ENCODE measurements around the gene NCKIPSD. TPM values are rescaled to one million over a fixed set of nuclear protein-coding genes. Genes with fewer than 3 reads are reported as not detected.
"Not testable (repeated sequence)": the region's sequence is repeated elsewhere in the genome, so short reads cannot be mapped to it uniquely, and the experiment has no call there.

NCKIPSD gene
- total RNA-seq, 4 donors from 2014 or later = 13.2 to 33.1 (median 19.4) TPM

DNA sequence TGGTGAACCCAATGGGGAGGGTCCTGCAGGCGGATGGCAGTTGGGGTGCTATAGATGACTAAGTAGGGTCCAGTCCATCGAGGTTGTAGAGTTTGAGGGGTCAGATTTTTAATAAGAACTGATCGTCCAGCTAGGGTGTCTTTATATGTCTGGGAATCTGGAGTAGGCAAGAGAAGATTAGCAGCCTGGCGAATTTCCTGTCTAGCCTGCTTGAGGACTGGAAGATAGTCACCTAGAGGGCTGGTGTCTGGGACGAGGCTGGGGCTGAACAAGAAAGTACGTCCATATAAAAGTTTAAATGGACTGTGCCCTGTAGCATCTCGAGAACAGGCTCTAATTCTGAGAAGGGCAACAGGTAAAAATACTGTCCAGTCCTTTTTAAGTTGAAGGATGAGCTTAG lies 38.0 kb upstream of the NCKIPSD start:
- no peak overlapping the region for H3K27ac ChIP-seq
- intact Hi-C loops (cut with DNase I; ENCODE audit: low total_unique reads) (no loop called here), in situ Hi-C loops (cut with MboI; ENCODE audit: low sequenced_read_pairs in 4 of 4) (no loop called here)
- TF ChIP-seq POLR2A (IDR thresholded peaks at IDR 0.05) = no peak
- TF ChIP-seq CTCF (IDR thresholded peaks at IDR 0.05 in 4 of 5, conservative IDR thresholded peaks at IDR 0.05 in 1 of 5) = no peak
- H3K36me3 ChIP-seq = no peaks in the 10 kb centered on the region
- no peak for ATAC-seq
- no peak overlapping the region for H3K4me3 ChIP-seq
- no peak for DNase-seq
- no peaks in the 10 kb centered on the region for H3K9me3 ChIP-seq
- H3K4me1 ChIP-seq = no peaks in the 10 kb centered on the region
- no peaks in the 10 kb centered on the region for H3K27me3 ChIP-seq

DNA sequence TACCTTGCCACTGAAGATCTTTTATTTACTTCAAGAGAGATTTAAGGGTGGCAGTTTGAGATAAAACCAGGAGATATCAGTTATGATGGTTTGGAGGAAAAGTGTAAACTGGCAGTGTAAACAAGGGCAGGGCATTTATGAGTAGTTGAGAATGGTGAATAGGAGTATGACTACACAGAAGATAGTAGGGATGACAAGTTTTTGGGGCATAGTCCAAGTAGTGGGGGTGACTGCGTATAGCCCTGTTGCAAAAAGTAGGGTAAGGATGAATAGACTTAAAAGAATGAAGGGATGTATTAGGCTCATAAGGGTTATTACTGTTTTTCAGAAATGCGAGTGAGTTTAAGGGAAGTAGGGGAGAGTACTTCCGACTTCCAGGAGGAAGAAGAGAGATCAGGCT lies 37.6 kb upstream of the NCKIPSD start:
- intact Hi-C loops (cut with DNase I; ENCODE audit: low total_unique reads); H3K36me3 ChIP-seq; DNase-seq; H3K4me3 ChIP-seq; H3K4me1 ChIP-seq; H3K27me3 ChIP-seq; H3K9me3 ChIP-seq; H3K27ac ChIP-seq; ATAC-seq; in situ Hi-C loops (cut with MboI; ENCODE audit: low sequenced_read_pairs in 4 of 4): not testable (repeated sequence)

DNA sequence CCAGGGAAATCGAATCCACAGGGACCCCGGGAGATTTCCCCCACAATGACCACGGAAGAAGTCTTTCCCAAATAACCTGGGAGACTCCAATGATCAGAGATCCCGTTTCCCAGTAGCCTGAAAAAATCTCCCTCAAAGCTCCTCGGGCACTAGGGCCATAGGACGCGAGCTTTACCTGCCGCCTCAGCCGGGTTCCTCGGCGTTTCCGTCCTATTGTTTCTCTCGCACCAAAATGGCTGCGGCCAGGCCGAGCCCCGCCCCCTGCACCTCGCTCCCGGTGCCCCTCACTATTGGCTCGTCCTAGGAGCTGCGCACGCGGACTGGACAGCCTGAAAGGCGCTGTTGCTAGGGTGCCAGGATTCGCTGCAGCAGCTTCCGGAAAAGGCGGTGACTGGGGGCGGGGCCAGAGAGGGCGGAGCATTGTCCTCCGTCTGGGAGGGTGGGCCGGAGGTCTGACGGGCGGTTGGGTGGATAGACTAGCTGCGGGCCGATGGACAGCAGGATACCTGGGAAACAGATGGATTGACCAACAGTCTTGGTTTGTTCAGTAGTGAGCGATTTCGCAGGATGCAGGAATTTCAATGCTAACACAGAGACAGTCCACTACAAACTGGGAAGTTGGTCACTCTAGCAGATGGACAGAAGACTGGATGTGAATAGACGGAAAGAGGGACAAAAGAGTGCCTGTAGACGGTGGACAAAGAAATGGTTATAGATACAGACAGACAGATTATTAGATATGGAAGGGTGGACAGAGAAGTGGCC lies 31.4 kb upstream of the NCKIPSD start, which contains the start of gene IP6K2:
Gene IP6K2 (minus strand): TSS at position 240 of the 765 bp plus-strand sequence. CDS start 21,930 bp downstream, outside the sequence.
- DNase-seq = peak; percentile 98
- Histone ChIP-seq H3K4me1 (peaks cover 20 to 33% of the 10 kb centered on the region in 2 donors), H3K27me3 (no peaks in the 10 kb centered on the region), H3K36me3 (peaks cover 0 to 16% of the 10 kb centered on the region in 2 donors), H3K4me3 (peak within 1 kb of the TSS; percentile 75 to 92 (median 80)), H3K9me3 (no peaks in the 10 kb centered on the region), H3K27ac (peak within 1 kb of the TSS; percentile 79 to 89 (median 83))
- peak; percentile 98 for ATAC-seq
- TF ChIP-seq POLR2A (IDR thresholded peaks at IDR 0.05) (peak; percentile 48 to 75), CTCF (IDR thresholded peaks at IDR 0.05 in 4 of 5, conservative IDR thresholded peaks at IDR 0.05 in 1 of 5) (no peak)
- intact Hi-C loops (cut with DNase I; ENCODE audit: low total_unique reads) (loop anchor here (2.0 kb wide), 1 partner anchor 32 kb away; the partner anchor contains the start of gene NCKIPSD), in situ Hi-C loops (cut with MboI; ENCODE audit: low sequenced_read_pairs in 4 of 4) (no loop called here)

- Histone ChIP-seq H3K27me3 (no peaks in the 10 kb centered on the region), H3K36me3 (peaks cover 0 to 20% of the 10 kb centered on the region in 2 donors), H3K9me3 (no peaks in the 10 kb centered on the region), H3K4me3 (peak overlapping the region; percentile 75 to 92 (median 80)), H3K4me1 (peaks cover 24 to 33% of the 10 kb centered on the region in 2 donors), H3K27ac (peak overlapping the region; percentile 79 to 89 (median 83))
- DNase-seq (no peak), ATAC-seq (peak; percentile 23 to 29)
- in situ Hi-C loops (cut with MboI; ENCODE audit: low sequenced_read_pairs in 4 of 4) (no loop called here), intact Hi-C loops (cut with DNase I; ENCODE audit: low total_unique reads) (loop anchor here (2.0 kb wide), 1 partner anchor 32 kb away; the partner anchor contains the start of gene NCKIPSD)
- no peak for TF ChIP-seq CTCF (IDR thresholded peaks at IDR 0.05 in 4 of 5, conservative IDR thresholded peaks at IDR 0.05 in 1 of 5)
- no peak for TF ChIP-seq POLR2A (IDR thresholded peaks at IDR 0.05)
Observed at GRCh38 chr3:48716508-48716981, 30.8 kb upstream of the NCKIPSD start.

- Histone ChIP-seq H3K27ac (peak overlapping the region in 3 of 4 donors; percentile 24 to 89 (median 85)), H3K4me1 (peaks cover 27 to 33% of the 10 kb centered on the region in 2 donors), H3K27me3 (no peaks in the 10 kb centered on the region), H3K9me3 (no peaks in the 10 kb centered on the region), H3K4me3 (peak overlapping the region in 2 of 4 donors; percentile 75 to 92), H3K36me3 (peaks cover 0 to 29% of the 10 kb centered on the region in 2 donors)
- TF ChIP-seq CTCF (IDR thresholded peaks at IDR 0.05 in 4 of 5, conservative IDR thresholded peaks at IDR 0.05 in 1 of 5) = no peak
- TF ChIP-seq POLR2A (IDR thresholded peaks at IDR 0.05) = no peak
- in situ Hi-C loops (cut with MboI; ENCODE audit: low sequenced_read_pairs in 4 of 4) = no loop called here
- ATAC-seq (no peak), DNase-seq (peak; percentile 11 to 23)
- intact Hi-C loops (cut with DNase I; ENCODE audit: low total_unique reads) = no loop called here
Observed at GRCh38 chr3:48715174-48715800, 29.6 kb upstream of the NCKIPSD start.
